ENCODE data around the gene AEN.
A peak's percentile ranks its signal among the peaks of the same experiment; 100 is the strongest.

- TF ChIP-seq EZH2 (IDR thresholded peaks at IDR 0.05; ENCODE audit: borderline replicate concordance, low read depth, low read length, severe bottlenecking) (no peak), CTCF (IDR thresholded peaks at IDR 0.05; ENCODE audit: extremely low read depth in 1 of 2, insufficient read depth in 1 of 2, low read depth in 1 of 2, low read length in 2 of 2) (no peak), POLR2A (IDR thresholded peaks at IDR 0.05; ENCODE audit: low read depth, low read length) (peak; percentile 60), POLR2AphosphoS5 (IDR thresholded peaks at IDR 0.05; ENCODE audit: insufficient read depth, low read depth, low read length) (peak; percentile 83)
Observed at GRCh38 chr15:88630141-88630721, 9.1 kb downstream of the AEN start.
